GM18909 (cell line): ENCODE data around the gene LPAR5.

Experiments used
- ATAC-seq: cut with Tn5 transposase; IDR thresholded peaks from one replicate; pipeline ENCODE4 v1.9.1; 2021; ENCODE audit warnings: mild to moderate bottlenecking; ENCODE audit not compliant: unreplicated experiment, poor library complexity

LPAR5 gene

DNA sequence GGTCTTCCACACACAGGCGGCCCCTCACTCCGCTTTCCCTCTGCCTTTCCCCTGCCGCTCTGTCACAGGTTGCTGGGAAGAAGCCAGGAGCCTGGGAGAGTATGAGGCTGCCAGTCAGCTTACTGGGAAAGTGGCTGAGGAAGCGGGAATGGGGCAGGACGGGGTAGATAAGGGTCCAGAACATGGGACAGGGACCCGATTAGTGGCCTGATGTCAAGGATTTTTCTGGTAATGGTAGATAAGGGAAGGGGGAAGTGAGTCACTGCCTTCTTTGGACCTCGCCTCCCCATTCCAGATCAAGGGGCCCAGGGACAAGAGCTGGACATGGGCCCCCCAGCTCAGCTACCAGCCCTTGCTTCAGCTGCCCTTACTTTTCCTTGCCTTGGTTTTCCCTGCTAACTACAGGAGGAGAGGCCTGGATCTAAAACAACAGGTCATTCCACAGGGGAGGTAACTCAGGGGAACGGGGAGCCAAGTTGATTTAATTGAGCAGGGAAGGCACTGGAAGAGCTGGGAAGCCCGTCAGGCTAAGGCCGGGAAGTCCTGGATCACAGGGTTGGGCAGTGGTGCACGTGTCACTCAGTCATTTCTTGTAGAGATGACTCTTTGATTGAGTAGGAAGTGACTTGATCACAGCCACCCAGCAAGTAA is 3.5 kb upstream of the LPAR5 start:
- no peak for ATAC-seq

DNA sequence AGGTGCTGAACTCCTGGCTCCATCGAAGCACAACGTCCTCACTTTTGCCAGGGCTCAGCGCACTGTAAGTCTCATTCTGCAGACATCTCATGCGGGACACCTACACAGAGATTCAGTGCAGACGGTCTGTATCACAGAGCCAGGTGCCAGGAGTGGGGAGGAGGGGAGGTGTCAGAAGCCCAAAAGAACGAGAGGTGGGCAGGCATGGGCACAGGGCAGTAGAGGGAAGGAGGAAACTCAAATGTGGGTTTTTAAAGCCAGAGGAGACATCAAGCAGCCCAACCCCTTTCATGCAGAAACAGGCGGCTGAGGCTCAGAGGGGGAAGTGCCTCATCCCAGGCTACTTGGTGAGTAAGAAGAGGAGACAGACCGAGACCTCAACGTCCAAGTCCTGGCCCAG is 2.5 kb upstream of the LPAR5 start:
- ATAC-seq: no peak

DNA sequence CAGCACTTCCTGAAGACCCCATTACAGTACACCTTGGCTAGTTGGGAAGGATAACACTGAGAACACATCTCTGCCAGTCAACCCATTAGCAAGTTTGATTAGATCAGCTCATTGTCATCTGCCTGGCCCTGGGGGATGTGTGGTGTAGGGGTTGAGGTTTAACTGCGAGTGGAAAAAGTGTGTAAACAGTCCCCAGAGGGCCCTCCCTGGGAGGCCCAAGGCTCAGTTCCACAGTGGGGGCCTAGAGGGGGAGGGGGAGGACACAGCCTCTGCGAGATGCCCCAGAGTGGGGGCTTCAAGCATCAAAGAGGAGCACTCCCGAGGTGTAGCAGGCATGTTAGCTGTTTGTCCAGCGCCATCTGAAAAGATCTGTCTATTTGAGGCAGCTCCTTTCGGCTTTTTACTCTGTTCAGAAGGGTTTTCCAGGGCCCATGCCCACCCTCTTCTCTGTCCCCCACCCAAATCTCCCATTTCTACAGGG is 344 bp downstream of the LPAR5 start:
- ATAC-seq: peak; percentile 54

DNA sequence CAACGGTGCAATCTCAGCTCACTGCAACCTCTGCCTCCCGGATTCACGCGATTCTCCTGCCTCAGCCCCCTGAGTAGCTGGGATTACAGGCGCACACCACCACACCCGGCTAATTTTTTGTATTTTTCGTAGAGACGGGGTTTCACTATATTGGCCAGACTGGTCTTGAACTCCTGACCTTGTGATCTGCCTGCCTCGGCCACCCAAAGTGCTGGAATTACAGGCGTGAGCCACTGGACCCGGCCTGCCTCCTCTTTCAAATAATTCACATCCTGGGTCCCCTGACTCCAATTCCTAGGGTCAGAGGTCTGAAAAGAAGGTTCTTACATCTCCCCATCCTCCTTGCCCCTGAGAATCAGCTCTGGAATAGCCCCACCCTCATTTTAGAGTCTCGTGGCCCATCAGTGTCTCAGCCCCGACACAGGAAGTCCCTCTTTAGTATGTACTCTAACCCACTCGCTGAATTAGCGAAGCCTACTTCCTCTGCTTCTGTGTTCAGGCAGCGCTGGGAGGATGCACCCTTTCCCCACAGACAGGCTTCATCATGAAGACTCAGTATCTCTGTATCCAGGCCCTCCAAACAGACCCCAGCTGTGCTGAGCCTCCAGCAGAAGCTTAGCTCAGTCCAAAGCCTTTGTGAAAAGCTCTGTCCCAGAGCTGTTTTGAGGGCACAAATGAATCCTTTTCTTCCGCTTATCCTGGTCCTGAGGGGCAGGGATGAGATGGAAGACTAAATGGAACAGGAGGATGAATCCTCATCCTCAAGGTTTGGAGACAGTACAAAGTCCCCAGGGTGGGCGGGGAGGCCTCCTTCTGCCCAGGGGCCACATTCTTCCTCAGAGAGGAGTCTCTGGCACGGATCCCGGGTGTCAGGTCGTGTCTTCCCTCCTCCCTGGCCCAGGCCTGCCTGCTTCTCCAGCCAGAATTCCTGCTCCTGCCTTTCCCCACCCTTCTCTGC is 3.5 kb downstream of the LPAR5 start:
- peak; percentile 55 for ATAC-seq

DNA sequence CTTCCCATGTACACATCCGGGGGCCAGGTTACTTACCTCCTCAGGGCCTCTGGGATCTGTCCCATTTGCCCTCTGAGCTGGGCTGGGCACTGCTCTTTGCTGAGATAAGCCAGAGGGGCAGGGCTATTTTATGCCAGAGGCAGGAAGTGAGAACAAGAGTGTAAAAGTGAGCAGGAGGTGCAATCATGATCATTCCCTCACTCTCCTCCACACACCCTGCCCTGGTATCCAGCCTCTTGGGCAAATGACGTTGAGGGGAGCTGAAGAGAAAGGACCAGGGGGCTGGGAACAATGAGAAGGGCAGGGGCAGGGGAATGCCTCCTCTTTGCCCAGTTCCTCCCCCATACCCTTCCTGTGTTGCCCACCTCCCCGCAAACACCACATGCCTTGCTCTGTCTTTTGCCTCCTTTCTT is 4.2 kb downstream of the LPAR5 start:
- no peak for ATAC-seq

DNA sequence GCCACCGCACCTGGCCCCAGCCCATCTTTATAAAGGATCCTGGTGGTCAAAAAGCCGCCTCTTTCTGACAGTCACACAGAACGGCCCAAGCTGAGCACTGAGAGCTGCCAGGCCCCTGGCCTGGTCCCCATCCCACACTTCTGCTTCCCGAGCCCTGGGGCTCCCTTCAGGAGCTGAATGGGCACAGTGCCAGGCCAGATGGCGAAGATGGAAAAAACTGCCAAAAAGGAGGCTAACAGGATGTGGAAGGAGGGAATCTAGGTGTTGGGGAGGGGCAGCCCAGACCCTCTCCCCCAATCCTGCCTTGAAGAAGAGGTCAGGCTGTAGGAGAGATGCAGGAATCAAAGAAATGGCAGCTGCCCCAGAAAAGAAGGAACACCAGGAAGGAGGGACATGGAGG is 5.0 kb downstream of the LPAR5 start:
- ATAC-seq: no peak

DNA sequence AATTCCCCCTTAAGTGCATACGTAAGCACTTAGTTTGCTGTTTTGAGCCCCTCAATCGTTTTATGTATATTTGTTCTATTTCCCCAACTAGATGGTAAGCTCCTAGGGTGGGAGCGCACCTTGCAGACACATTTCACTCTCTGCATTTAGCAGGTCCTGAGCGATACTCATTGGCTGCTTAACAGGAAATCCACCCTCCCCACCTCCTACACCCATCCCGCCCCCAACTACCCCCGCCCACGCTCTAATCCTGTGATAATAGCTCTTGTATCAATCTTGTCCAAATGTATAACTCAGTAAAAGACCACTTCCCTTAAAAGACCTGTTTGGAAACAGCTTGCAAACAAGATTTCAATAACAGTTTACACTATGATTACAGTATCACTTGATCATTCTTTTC is 8.1 kb downstream of the LPAR5 start:
- no peak for ATAC-seq

DNA sequence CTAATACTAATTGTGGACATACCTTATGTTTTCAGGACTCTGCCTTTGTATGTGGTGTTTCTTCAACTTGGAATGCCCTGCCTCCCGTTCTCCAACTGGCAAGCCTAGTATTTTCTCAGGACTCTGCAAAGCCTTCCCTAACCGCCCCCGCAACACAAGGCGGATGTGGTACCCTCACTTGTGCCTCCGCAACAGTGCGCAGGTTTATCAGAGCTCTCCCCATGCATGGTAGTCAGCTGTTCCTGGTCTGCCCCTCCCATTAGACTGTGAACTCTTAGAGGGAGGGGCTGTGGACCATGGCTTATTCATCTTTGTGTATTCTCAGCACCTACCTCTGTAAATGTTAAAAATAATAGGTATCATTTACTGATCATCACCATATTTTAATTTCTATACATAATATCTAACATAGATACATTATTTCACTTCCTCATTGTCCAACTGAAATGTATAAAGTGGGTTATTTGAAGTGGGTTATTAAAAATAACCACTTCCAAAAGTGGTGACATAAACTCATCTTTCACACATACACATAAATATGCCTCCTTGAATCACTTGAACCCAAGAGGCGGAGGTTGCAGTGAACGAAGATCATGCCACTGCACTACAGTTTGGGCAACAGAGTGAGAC is 9.0 kb downstream of the LPAR5 start:
- ATAC-seq: no peak

DNA sequence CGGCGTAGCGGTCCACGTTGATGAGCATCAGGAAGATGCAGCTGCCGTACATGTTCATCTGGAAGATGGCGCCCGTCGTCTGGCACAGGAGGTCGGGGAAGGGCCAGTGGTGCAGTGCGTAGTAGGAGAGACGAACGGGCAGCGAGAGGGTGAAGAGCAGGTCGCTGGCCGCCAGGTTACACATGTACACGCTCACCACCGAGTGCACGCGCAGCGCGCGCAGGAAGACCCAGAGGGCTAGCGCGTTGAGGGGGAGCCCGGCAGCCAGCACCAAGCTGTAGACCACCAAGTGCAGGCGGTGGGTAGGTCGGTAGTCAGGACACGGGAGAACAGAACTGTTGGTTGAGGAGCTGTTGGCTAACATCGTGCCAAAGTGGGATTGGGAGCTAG is 14.9 kb downstream of the LPAR5 start:
- no peak for ATAC-seq

DNA sequence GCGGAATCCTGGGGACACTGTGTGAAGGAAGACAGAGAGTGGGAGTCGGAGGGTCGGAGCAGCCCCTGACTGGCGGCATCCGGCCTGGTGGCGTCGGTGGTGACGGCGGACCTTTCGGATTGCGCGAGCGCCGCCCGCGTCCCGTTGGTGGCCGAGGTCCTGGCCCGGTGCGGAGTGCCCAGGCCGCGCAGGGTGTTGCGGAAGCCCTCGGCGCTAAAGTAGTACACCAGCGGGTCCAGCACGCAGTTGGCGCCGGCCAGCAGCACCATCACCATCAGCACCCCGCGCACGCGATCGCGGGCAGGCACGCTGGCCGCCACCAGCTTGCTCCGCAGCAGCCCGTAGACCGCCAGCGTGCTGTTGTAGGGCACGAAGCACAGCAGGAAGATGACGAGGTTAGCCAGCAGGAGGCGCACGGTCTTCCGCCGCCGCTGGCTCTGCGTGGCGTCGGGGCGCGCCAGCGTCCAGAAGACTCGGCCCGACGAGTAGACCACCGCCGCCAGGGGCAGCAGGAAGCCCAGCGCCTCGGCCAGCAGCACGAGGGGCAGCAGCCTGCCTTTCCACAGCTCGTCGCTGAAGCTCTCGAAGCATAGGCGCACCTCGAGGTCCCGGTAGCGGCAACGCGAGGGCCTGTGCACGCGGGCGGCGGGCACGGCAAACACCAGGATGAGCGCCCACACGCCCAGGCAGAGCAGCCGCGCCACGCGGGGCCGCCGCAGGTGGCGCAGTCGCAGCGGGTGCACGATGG is 15.4 kb downstream of the LPAR5 start:
- ATAC-seq: no peak

DNA sequence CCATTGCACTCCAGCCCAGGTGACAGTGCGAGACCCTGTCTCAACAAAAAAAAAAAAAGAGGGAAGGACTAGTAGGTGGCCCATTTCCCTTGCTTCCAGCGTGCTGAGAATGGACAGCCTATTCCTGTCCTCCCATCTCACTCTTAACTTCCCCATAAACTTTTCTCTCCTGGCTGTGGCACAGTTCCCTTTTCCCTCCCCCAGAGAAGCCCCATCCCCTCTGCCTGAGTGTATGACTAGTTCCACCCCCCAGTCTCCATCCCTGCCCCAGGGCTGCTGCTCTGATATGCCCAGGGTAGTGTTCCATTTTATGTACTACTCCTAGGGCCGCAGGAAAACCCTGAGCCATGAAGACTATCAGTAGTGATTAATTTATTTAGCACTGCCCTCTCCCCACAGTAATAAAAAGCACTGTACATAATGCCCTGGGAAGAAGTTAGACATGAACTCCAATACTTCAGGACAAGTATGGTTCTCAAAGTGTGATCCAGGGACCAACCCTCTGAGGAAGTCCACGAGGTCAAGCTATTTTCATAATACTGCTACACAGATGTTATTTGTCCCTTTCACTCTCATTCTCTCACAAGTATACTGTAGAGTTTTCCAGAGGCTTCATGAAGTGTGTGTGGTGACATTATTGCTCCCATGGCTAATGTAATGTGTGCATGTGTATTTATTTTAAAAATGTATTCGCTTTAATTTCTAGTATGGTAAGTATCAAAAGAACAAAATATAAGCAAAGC is 17.1 kb downstream of the LPAR5 start:
- ATAC-seq: no peak

DNA sequence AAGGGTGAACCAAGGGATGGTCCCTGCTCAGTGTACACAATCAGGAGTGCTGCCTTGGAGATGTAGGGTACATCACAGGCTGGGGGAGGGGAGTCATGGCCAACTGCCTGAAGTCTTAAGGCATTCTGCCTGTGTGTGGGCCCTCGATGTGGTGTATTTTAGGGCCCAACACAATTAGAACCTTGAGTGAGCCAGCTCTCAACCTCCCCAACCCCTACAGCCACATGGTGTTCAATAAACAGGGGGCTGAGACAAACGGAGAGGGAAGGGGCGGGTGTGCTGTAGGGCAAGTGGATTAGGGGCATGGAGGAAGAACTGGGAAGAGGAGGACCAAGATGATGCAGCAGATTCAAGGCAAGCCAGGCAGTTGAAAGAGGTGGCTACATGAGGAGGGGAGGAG is 20.0 kb downstream of the LPAR5 start:
- ATAC-seq: no peak

DNA sequence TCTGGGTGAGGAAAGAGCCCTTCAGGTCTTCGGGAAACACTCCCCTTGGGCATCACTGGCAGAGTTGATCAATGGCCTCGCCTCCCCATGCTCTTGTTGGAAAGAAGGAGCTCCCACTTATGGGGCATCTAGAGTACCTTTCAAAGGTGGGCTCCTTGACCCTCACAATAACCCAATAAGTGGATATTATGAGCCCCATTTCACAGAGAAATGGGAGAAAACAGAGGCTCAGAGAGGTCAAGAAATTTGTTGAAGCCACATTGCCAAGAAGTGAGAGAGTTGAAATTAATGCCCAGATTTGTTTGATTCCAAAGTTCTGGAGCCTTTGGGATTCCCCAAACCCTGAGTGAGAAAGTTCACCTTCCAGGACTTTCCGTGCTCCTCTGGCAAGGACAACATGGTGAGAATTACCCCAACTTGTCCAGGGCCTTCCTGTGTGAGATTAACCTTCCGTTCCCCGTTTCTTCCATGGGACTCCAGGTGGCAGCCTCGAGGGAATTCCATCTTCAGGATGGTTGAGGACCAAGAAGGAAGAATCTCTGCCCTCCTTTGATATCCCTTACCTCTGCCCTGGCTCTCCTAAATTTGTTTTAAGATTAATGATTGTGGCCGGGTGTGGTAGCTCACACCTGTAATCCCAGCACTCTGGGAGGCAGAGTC is 21.1 kb downstream of the LPAR5 start:
- no peak for ATAC-seq

DNA sequence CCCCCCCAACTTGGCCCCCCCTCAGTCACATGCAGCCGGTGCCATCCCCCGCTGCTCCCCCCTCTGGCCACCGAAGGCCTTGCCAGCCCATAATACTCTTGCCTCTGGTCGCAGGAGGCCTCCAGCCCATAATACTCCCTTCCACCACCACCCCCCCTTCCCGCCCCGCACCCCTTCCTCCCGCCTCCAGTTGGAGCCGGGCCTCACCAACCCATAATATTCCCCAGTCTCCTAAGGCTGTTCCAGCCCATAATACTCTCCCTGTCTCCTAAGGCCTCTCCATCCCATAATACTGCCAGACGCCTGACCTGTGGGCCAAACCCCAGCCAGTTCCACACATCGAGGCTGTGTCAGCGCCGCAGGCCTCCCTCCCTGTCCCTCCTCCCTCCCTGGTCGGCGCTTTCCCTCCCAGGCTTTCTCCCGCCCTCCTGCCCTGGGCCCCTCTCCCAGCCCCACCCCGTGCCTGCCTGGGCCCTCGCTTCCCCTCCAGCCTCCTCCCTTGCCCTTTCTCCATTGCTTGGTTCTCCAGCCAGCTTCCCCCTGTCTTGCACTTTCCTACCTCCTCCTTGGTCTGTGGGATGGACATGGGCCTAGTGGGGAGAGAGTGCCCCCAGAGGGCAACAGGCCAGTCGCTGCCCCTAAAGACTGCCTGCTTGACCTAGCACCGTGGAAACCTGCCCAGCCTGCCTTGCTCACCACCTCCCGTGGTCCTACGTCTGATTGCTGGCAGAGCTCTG is 21.8 kb downstream of the LPAR5 start:
- no peak for ATAC-seq

DNA sequence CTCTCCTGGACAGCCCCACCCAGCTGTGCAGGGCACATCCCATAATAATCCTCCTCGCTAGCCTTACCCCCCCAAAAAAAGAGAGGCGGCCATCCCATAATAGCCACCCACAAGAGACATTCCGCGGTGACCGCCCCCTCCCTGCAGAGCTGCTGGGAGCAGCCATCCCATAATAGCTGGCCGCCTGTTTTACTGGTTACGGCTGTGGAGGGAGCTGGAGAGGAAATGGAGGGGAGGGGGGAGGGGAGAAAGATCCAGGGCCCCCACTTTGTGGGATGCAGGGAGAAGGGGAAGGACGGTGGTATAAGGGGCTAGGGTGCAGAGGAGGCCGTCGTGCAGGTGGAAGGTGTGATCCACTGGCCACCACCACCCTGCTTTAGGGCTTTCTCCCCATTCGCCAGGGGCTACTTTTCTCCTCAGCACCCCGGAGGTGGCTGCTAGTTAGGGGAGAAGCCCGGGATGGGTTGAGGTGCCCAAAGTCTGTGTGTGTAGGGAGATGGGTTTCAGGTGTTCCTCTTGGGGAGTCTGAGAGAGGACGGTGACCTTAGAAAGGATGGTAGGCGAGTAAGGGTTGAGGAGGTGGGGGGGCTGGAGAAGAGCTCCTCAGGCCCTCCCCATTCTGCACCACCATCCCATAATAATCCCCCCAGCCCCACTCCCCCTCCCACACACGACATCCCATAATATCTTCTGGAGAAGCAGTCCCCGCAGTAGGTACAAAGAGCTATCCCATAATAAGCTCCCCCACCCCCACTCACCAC is 22.6 kb downstream of the LPAR5 start:
- ATAC-seq: no peak

DNA sequence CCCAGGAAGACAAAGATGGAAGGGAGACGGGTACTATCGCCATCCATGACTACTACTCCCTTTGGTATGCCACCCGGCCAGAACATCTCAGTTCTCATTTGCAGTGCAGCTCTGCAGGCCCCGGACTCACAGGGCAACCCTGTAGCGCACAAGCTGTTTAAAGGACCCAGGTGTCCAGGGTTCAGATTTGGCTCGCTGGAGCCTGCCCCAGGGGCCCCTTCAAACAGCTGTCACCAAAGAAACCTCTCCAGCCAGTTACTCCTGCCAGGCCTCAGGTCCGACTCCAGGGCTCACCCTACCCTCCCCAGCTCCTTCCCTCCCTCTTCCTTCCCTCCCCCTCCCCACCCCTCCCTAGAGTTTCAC is 23.1 kb downstream of the LPAR5 start:
- no peak for ATAC-seq

DNA sequence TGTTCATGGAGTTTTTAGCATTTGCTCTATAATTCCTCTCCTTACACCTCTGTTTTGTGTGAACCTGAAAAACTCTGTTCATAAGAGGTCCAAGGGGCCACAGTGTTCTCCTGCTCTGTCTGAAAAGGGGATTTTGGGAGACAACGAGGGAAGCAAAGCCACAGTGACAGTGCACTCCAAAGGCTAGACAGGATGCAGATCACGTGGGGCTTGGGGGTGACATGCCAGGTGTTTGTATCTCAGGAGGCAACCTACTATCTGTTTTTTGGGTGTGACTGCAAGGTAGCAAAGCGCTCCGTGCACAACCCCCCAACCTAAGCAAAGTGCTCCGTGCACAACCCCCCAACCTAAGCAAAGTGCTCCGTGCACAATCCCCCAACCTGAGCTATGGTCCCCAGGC is 23.5 kb downstream of the LPAR5 start:
- ATAC-seq: no peak
